Nephron (organoid): ENCODE results near the gene CHRM2.

Source experiments
- H3K27ac Mint-ChIP-seq, 3 experiments: 2 replicates each; pipeline ENCODE4 v1.8.0; 2020; ENCODE audit warnings: mixed read lengths in 3 of 3, mild to moderate bottlenecking in 2 of 3, moderate library complexity in 1 of 3
- H3K27me3 Mint-ChIP-seq: 2 replicates; pipeline ENCODE4 v1.8.0; 2021; ENCODE audit warnings: low read depth, mild to moderate bottlenecking, moderate library complexity, mixed read lengths
- H3K36me3 Mint-ChIP-seq: 2 replicates; pipeline ENCODE4 v1.8.0; 2020; ENCODE audit warnings: low read depth, mixed read lengths
- H3K4me1 Mint-ChIP-seq: 2 replicates; pipeline ENCODE4 v1.8.0; 2020; ENCODE audit warnings: mixed read lengths
- H3K4me3 Mint-ChIP-seq, 3 experiments: 2 replicates each; pipeline ENCODE4 v1.8.0; 2020; ENCODE audit warnings: mild to moderate bottlenecking in 3 of 3, mixed read lengths in 3 of 3, moderate library complexity in 2 of 3
- H3K9me3 Mint-ChIP-seq: 2 replicates; pipeline ENCODE4 v1.8.0; 2020; ENCODE audit warnings: mixed read lengths
- TF ChIP-seq, protein P1 (sequence below), 3 experiments: fragments of 200-600 bp; sonication (generic); IDR thresholded peaks; one replicate each; pipeline ENCODE4 v1.5.0; 2021; ENCODE audit warnings: antibody characterized with exemption in 3 of 3; ENCODE audit not compliant: unreplicated experiment in 3 of 3

Gene CHRM2

DNA sequence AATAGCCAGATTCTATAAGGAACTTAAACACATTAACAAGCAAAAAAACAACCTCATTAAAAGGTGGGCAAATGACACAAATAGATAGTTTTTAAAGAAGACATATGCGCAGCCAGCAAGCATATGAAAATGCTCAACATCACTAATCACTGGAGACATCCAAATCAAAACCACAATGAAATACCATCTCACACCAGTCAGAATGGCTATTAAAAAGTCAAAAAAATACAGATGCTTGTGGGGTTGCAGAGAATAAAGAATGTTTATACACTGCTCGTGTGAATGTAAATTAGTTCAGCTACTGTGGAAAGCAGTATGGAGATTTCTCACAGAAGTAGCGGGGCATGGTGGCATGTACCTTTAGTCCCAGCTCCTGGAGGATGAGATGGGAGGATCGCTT is 164.0 kb downstream of the CHRM2 start:
- Mint-ChIP-seq H3K27me3 (no peaks in the 10 kb centered on the region), H3K4me1 (no peaks in the 10 kb centered on the region), H3K4me3 (no peak overlapping the region), H3K36me3 (no peaks in the 10 kb centered on the region), H3K9me3 (no peaks in the 10 kb centered on the region), H3K27ac (no peak overlapping the region)
- TF ChIP-seq, protein P1, sequence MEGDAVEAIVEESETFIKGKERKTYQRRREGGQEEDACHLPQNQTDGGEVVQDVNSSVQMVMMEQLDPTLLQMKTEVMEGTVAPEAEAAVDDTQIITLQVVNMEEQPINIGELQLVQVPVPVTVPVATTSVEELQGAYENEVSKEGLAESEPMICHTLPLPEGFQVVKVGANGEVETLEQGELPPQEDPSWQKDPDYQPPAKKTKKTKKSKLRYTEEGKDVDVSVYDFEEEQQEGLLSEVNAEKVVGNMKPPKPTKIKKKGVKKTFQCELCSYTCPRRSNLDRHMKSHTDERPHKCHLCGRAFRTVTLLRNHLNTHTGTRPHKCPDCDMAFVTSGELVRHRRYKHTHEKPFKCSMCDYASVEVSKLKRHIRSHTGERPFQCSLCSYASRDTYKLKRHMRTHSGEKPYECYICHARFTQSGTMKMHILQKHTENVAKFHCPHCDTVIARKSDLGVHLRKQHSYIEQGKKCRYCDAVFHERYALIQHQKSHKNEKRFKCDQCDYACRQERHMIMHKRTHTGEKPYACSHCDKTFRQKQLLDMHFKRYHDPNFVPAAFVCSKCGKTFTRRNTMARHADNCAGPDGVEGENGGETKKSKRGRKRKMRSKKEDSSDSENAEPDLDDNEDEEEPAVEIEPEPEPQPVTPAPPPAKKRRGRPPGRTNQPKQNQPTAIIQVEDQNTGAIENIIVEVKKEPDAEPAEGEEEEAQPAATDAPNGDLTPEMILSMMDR (IDR thresholded peaks at IDR 0.05; ENCODE audit: unreplicated experiment in 3 of 3): no peak

DNA sequence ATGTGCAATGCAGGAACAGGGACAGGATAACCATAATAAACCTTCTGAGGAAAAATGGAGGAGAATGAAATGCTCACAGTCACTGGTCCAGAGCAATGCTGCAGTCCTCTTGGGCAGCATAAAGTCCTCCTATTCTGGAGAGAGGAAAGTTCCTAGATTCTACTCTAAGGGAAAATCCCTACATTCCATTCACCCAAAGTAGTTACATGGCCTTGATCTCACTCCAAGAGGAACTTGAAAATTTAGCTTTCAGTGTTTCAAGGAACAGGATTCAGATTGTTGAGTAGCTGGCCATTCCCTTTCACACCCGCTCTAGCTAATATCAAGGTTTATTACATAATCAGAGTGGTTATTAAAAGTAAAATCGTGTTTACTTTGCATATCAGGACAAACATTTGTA is 168.3 kb downstream of the CHRM2 start:
- Mint-ChIP-seq H3K27me3 (no peaks in the 10 kb centered on the region), H3K4me1 (no peaks in the 10 kb centered on the region), H3K4me3 (no peak overlapping the region), H3K27ac (no peak overlapping the region), H3K36me3 (no peaks in the 10 kb centered on the region), H3K9me3 (no peaks in the 10 kb centered on the region)
- TF ChIP-seq, protein P1 (IDR thresholded peaks at IDR 0.05; ENCODE audit: unreplicated experiment in 3 of 3): no peak

DNA sequence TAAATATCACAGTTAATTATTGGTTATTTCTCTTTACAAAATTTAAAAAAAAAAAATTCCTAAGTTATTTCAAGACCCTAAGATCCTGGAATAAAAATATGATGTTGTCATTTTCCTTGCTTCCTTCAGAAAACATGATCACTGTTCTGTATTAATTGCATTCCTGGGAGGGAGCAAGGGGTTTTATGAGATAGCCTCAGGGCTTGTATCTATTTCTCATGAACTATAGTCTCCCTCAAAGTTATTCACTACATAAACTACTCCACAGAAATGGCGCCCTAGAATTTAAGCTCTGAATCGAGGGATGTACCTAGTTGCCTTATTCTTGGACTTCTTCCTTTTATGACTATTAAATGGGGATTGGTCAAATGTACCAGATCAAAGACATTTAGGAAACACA is 170.3 kb downstream of the CHRM2 start:
- Mint-ChIP-seq H3K27me3 (no peaks in the 10 kb centered on the region), H3K4me3 (no peak overlapping the region), H3K4me1 (peaks cover 7% of the 10 kb centered on the region), H3K27ac (no peak overlapping the region), H3K9me3 (no peaks in the 10 kb centered on the region), H3K36me3 (no peaks in the 10 kb centered on the region)
- TF ChIP-seq, protein P1 (IDR thresholded peaks at IDR 0.05; ENCODE audit: unreplicated experiment in 3 of 3): no peak

DNA sequence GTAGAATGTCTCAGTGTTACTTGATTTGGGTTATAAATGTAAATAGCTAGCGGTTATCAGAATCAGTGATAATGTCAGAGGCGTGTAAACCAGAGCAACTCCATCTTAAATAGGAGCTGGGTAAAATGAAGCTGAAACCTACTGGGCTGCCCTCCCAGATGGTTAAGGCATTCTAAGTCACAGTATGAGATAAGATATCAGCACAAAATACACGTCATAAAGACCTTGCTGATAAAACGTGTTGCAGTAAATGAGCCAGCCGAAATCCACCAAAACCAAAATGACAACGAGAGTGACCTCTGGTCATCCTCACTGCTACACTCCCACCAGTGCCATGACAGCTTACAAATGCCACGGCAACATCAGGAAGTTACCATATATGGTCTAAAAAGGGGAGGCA is 172.3 kb downstream of the CHRM2 start:
- Mint-ChIP-seq H3K9me3 (no peaks in the 10 kb centered on the region), H3K4me1 (peaks cover 7% of the 10 kb centered on the region), H3K27me3 (no peaks in the 10 kb centered on the region), H3K27ac (no peak overlapping the region), H3K36me3 (no peaks in the 10 kb centered on the region), H3K4me3 (no peak overlapping the region)
- TF ChIP-seq, protein P1 (IDR thresholded peaks at IDR 0.05; ENCODE audit: unreplicated experiment in 3 of 3): no peak

DNA sequence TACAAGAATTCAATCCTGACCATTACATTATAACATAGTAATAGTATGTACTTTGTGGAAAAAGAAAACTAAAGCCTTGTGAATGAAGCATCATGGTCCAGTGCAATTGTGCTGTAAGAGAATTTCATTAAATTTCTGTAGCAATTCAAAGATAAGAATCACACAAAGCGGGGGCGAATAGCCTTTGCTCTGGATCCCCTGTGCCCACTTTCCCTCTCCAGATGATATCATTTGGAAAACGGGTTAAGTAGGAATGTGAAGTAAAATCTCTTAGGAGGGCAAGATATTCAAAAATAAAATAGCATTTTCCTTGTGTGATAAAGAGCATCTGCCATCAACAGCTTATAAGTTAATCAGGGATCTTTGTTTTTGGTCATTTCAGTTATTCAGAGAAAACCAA is 177.1 kb downstream of the CHRM2 start:
- Mint-ChIP-seq H3K4me1 (peaks cover 7% of the 10 kb centered on the region), H3K27ac (no peak overlapping the region), H3K4me3 (no peak overlapping the region), H3K27me3 (no peaks in the 10 kb centered on the region), H3K9me3 (no peaks in the 10 kb centered on the region), H3K36me3 (no peaks in the 10 kb centered on the region)
- TF ChIP-seq, protein P1 (IDR thresholded peaks at IDR 0.05; ENCODE audit: unreplicated experiment in 3 of 3): no peak

DNA sequence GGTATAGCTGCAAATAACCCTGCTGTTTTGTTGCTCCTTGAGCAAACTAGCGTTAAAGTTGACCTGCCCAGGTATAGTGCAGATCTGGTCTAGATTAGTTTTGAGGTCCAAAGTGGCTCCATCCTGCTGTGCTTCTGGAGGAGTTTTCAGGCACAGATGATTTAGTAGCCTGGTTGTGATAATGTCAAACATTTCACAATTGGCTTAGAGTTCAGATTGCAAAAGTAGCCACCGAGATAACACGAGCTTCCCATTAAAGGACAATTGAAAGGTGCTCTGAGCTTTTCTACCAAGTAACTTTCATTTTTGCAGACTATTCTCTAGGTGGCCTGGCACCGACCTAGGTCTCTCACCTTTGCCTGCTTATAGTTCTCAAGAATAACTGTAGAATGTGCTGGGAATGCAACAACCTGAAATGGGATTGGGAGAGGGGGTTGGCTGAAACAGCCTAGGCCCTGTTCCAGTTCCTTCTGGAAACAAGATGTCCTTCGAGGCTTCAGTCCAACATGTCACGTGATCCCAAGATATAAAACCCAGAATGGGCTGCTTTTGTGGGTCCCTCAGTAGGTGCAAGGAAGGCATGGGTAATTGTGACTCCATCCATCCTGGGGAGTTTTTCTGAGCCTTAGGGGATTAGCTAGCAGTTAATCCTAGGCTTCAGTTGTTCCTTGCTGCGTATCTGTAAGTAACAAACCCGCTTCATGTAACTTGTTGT is 201.0 kb downstream of the CHRM2 start:
- no peaks in the 10 kb centered on the region for H3K4me1 Mint-ChIP-seq
- no peaks in the 10 kb centered on the region for H3K27me3 Mint-ChIP-seq
- H3K27ac Mint-ChIP-seq: no peak overlapping the region
- H3K4me3 Mint-ChIP-seq: no peak overlapping the region
- H3K9me3 Mint-ChIP-seq: no peaks in the 10 kb centered on the region
- H3K36me3 Mint-ChIP-seq: no peaks in the 10 kb centered on the region
- TF ChIP-seq, protein P1 (IDR thresholded peaks at IDR 0.05; ENCODE audit: unreplicated experiment in 3 of 3): no peak
